Measurements from ENCODE around the gene FBXO11. TPM values are rescaled to one million over a fixed set of nuclear protein-coding genes. Genes with fewer than 3 reads are reported as not detected.
"Not testable (repeated sequence)": the region's sequence is repeated elsewhere in the genome, so short reads cannot be mapped to it uniquely, and the experiment has no call there.

Gene FBXO11
- total RNA-seq, 1 experiment from 2014 or later, result 58.0 TPM

- Mint-ChIP-seq H3K27me3 (ENCODE audit: unreplicated experiment) (no peaks in the 10 kb centered on the region), H3K4me3 (ENCODE audit: low read depth, unreplicated experiment) (peak overlapping the region; percentile 96), H3K27ac (ENCODE audit: unreplicated experiment) (peak overlapping the region; percentile 99), H3K9me3 (ENCODE audit: low read depth, unreplicated experiment) (no peaks in the 10 kb centered on the region), H3K36me3 (ENCODE audit: insufficient read depth, unreplicated experiment) (peaks cover 42% of the 10 kb centered on the region), H3K4me1 (ENCODE audit: low read depth, unreplicated experiment) (peaks cover 8% of the 10 kb centered on the region)
- intact Hi-C loops (cut with micrococcal nuclease; ENCODE audit: unreplicated experiment), result loop anchor here (2.0 to 10.0 kb wide), 2 partner anchors 200 to 448 kb away; no protein-coding TSS in a partner anchor
- no peak for TF ChIP-seq CTCF (IDR thresholded peaks at IDR 0.05; ENCODE audit: unreplicated experiment)
- CTCF ChIA-PET, result interaction anchor here (0.7 to 0.8 kb wide), 2 partner anchors 157 to 200 kb away, joined by 3 to 4 read pairs; no protein-coding TSS in a partner anchor
- DNase-seq, result no peak
- TSS peak; percentile 88 for BruUV-seq (replicated peaks)
Measured at GRCh38 chr2:47907039-47907781, 912 bp upstream of the FBXO11 start.

- peak; percentile 65 for DNase-seq
- Mint-ChIP-seq H3K9me3 (ENCODE audit: low read depth, unreplicated experiment) (no peaks in the 10 kb centered on the region), H3K27ac (ENCODE audit: unreplicated experiment) (peak overlapping the region; percentile 99), H3K4me1 (ENCODE audit: low read depth, unreplicated experiment) (peaks cover 8% of the 10 kb centered on the region), H3K36me3 (ENCODE audit: insufficient read depth, unreplicated experiment) (peaks cover 42% of the 10 kb centered on the region), H3K27me3 (ENCODE audit: unreplicated experiment) (no peaks in the 10 kb centered on the region), H3K4me3 (ENCODE audit: low read depth, unreplicated experiment) (peak overlapping the region; percentile 96)
- BruUV-seq (replicated peaks), result no TSS peak
- CTCF ChIA-PET, result no interaction called here
- intact Hi-C loops (cut with micrococcal nuclease; ENCODE audit: unreplicated experiment), result loop anchor here (2.0 to 10.0 kb wide), 2 partner anchors 201 to 449 kb away; no protein-coding TSS in a partner anchor
- TF ChIP-seq CTCF (IDR thresholded peaks at IDR 0.05; ENCODE audit: unreplicated experiment), result no peak
Measured at GRCh38 chr2:47905386-47906156, 727 bp downstream of the FBXO11 start.

GRCh38 chr2:47903781-47904490 is 2.4 kb downstream of the FBXO11 start:
- peaks cover 42% of the 10 kb centered on the region for H3K36me3 Mint-ChIP-seq (ENCODE audit: insufficient read depth, unreplicated experiment)
- BruUV-seq (replicated peaks), result TSS peak; percentile 37
- TF ChIP-seq CTCF (IDR thresholded peaks at IDR 0.05; ENCODE audit: unreplicated experiment), result no peak
- peak overlapping the region; percentile 96 for H3K4me3 Mint-ChIP-seq (ENCODE audit: low read depth, unreplicated experiment)
- CTCF ChIA-PET, result interaction anchor here (0.5 kb wide), 1 partner anchor 132 kb away, joined by 5 read pairs; no protein-coding TSS in a partner anchor
- no peaks in the 10 kb centered on the region for H3K27me3 Mint-ChIP-seq (ENCODE audit: unreplicated experiment)
- DNase-seq, result no peak
- H3K9me3 Mint-ChIP-seq (ENCODE audit: low read depth, unreplicated experiment), result no peaks in the 10 kb centered on the region
- peaks cover 8% of the 10 kb centered on the region for H3K4me1 Mint-ChIP-seq (ENCODE audit: low read depth, unreplicated experiment)
- peak overlapping the region; percentile 92 for H3K27ac Mint-ChIP-seq (ENCODE audit: unreplicated experiment)
- intact Hi-C loops (cut with micrococcal nuclease; ENCODE audit: unreplicated experiment), result loop anchor here (5.0 to 10.0 kb wide), 2 partner anchors 37 to 451 kb away; no protein-coding TSS in a partner anchor

- intact Hi-C loops (cut with micrococcal nuclease; ENCODE audit: unreplicated experiment), result loop anchor here (5.0 to 10.0 kb wide), 2 partner anchors 35 to 453 kb away; no protein-coding TSS in a partner anchor
- H3K27ac Mint-ChIP-seq (ENCODE audit: unreplicated experiment), result not testable (repeated sequence)
Measured at GRCh38 chr2:47901892-47902291, 4.4 kb downstream of the FBXO11 start.

More at GRCh38 chr2:47901892-47902291, 4.4 kb downstream of the FBXO11 start:
- H3K9me3 Mint-ChIP-seq (ENCODE audit: low read depth, unreplicated experiment); H3K4me1 Mint-ChIP-seq (ENCODE audit: low read depth, unreplicated experiment); DNase-seq; H3K27me3 Mint-ChIP-seq (ENCODE audit: unreplicated experiment); BruUV-seq (replicated peaks): not testable (repeated sequence)
- Mint-ChIP-seq H3K4me3 (ENCODE audit: low read depth, unreplicated experiment) (peak overlapping the region; percentile 96), H3K36me3 (ENCODE audit: insufficient read depth, unreplicated experiment) (peaks cover 38% of the 10 kb centered on the region)
- CTCF ChIA-PET, result interaction anchor here (1.0 kb wide), 1 partner anchor 23 kb away, joined by 3 read pairs; no protein-coding TSS in a partner anchor
